HL-60 (cell line): ENCODE data around the gene FCER1A.

Experiments used
- DNase-seq, 2 experiments: peaks; one replicate each; pipeline ENCODE4 v3.0.0-alpha.2; 2010 to 2020; ENCODE audit warnings: low read depth in 1 of 2, low spot score in 1 of 2
- H3K27ac ChIP-seq: fragments of 250-450 bp; sonication (Bioruptor Pico); replicated peaks from 2 replicates; pipeline ENCODE4 v1.5.1; 2020; ENCODE audit warnings: mild to moderate bottlenecking, moderate library complexity
- H3K27me3 ChIP-seq: fragments of 250-450 bp; sonication (Bioruptor Pico); 2 replicates; pipeline ENCODE4 v1.5.1; 2021; ENCODE audit warnings: mild to moderate bottlenecking, moderate library complexity; ENCODE audit not compliant: insufficient read depth, poor library complexity, severe bottlenecking
- H3K4me3 ChIP-seq: replicated peaks from 2 replicates; pipeline ENCODE4 v1.5.1; 2011; ENCODE audit warnings: mild to moderate bottlenecking, control low read depth, low read length; ENCODE audit not compliant: insufficient read depth
- CTCF ChIP-seq: IDR thresholded peaks from one replicate; pipeline ENCODE4 v1.5.1; 2011; ENCODE audit warnings: low read length, control low read depth, inconsistent platforms; ENCODE audit not compliant: insufficient read depth
- GABPA ChIP-seq: IDR thresholded peaks from 2 replicates; pipeline ENCODE4 v1.6.1; 2012; ENCODE audit warnings: low read depth
- POLR2AphosphoS5 ChIP-seq: IDR thresholded peaks from 2 replicates; pipeline ENCODE4 v1.6.1; 2012; ENCODE audit warnings: low read depth
- REST ChIP-seq: IDR thresholded peaks from 2 replicates; pipeline ENCODE4 v1.6.1; 2012; ENCODE audit warnings: low read depth; ENCODE audit not compliant: insufficient replicate concordance
- SPI1 ChIP-seq: IDR thresholded peaks from 2 replicates; pipeline ENCODE4 v1.6.1; 2012; ENCODE audit warnings: low read depth, mild to moderate bottlenecking, borderline replicate concordance

FCER1A gene

GRCh38 chr1:159352436-159352835, 50.3 kb downstream of the FCER1A start:
- no peak for DNase-seq
- no peak overlapping the region for H3K27ac ChIP-seq
- TF ChIP-seq SPI1 (no peak), CTCF (no peak), GABPA (no peak), REST (no peak), POLR2AphosphoS5 (no peak)
- no peaks in the 10 kb centered on the region for H3K27me3 ChIP-seq
- H3K4me3 ChIP-seq: no peak overlapping the region
